IPS-NIHi7 (cell line): ENCODE data around the gene VAT1L.

Experiments used
- DNase-seq: peaks from one replicate; pipeline ENCODE4 v3.0.0; 2012; ENCODE audit warnings: mixed read lengths; ENCODE audit errors: extremely low spot score

The VAT1L gene, protein sequence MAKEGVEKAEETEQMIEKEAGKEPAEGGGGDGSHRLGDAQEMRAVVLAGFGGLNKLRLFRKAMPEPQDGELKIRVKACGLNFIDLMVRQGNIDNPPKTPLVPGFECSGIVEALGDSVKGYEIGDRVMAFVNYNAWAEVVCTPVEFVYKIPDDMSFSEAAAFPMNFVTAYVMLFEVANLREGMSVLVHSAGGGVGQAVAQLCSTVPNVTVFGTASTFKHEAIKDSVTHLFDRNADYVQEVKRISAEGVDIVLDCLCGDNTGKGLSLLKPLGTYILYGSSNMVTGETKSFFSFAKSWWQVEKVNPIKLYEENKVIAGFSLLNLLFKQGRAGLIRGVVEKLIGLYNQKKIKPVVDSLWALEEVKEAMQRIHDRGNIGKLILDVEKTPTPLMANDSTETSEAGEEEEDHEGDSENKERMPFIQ

DNA sequence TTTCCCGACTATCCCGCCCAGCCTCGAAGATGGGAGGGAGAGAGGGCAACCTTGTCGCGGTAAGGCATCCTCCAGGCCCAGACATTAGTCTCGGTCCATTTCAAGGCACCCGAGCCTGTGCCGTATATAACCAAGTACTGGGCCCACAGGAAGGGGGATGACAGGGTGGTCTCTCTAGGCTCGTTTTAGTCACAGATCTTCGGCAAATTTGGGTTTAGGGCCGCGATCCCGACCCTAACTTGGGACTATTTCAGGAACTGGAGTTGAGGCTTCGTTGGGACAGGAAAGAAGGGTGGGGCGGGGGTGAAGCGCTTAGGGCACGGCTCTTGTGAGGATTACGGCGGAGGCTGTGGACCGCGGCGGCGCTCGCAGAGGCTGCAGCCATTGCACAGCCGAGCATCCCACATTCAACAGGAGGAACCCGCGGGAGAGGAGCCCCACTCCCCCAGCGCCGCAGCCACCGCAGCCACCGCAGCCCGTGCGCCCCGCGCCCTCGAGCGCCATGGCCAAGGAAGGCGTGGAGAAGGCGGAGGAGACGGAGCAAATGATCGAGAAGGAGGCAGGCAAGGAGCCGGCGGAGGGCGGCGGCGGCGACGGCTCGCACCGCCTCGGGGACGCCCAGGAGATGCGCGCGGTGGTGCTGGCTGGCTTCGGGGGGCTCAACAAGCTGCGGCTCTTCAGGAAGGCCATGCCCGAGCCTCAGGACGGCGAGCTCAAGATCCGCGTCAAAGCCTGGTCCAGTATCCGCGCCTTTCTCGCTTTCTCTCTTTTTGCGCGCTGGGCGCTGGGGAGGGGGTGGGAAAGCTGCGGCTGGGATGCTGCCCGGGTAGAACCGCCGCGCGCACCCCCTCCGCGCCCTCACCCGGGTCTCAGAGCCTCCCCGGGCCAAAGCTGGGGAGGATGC is at the start of gene VAT1L:
Gene VAT1L, plus strand, starts transcription at position 384 of the 904 bp plus-strand sequence. Its CDS starts 119 bp downstream, at position 503.
- peak; percentile 70 for DNase-seq

DNA sequence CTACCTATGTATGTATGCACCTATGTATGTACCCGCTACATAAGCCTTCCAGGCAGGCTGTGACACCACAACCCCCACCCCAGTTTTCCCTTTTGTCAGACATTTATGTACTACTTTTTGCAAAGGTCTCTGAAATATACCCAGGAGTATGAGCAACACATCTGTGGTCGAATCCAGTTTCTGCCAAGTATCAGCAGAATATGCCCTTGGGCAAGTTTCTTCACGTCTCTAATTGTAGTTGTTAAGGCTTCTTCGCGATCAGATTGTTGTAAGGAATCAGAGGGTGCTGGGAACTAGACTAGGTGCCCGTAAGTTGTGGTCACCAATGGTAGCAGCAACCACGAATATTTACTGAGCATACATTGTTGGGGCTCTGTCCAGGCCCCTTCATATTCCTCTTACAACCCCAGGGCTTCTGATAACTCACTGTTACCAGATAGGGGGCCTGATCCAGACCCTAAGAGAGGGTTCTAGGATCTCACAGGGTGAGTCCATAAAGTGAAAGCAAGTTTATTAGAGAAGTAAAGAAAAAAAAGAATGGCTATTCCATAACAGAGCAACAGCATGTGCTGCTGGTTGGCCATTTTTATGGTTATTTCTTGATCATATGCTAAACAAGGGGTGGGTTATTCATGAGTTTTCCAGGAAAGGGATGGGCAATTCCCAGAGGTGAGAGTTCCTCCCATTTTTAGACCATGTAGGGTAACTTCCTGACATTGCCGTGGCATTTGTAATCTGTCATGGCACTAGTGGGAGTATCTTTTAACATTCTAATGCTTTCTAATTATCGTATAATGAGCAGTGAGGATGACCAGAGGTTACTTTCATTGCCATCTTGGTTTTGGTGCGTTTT is 49.4 kb upstream of the VAT1L start:
- no peak for DNase-seq

DNA sequence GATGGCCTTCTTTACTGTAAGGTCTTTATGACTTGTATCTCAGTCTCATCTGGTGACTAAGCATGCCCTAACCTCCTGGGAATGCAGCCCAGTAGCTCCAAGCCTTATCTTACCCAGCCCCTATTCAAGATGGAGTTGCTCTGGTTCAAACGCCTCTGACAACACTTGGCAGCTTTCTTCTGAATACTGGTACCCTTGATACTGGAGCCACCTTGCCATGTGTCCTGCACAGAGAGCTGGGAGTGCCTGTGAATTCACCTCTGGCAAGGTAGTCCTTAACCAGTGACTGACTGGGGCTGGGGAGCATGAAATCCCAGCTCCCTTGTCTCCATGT is 48.8 kb upstream of the VAT1L start:
- no peak for DNase-seq

DNA sequence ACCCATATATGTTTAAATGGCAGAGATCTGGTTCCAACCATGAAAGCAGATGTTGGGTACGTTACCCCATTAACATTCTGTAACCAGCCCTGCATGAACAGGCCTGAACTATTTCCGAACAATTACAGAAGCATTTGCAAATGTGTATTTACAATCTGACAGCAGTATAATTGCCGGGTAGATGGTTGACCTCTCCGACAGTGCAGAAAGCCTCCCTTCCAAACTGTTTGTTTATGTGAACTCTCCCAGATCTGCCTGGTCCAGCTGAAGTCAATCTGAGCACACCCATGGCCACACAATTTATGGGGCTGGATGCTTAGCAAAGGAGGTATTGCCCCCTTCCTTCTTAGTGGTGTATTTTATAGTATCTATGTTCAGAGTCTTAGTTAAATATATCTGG is 44.2 kb upstream of the VAT1L start:
- no peak for DNase-seq

DNA sequence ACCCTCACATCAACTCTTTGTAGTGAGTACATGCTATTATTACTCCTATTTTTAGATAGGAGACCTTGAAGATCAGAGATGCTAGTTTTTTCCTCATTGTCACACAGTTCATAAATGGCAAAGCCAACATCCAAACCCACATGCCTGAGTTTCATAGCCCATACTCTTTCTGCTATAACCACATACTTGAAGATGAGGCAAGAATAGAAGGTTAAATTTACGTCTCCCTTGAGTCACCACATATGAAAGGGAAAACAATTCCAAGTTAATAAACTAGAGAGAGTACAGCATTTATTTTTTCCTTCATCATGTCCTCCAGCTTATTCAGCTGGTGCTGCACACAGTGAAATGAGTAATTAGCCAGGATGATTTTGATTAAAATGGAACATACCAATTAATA is 42.4 kb upstream of the VAT1L start:
- no peak for DNase-seq

DNA sequence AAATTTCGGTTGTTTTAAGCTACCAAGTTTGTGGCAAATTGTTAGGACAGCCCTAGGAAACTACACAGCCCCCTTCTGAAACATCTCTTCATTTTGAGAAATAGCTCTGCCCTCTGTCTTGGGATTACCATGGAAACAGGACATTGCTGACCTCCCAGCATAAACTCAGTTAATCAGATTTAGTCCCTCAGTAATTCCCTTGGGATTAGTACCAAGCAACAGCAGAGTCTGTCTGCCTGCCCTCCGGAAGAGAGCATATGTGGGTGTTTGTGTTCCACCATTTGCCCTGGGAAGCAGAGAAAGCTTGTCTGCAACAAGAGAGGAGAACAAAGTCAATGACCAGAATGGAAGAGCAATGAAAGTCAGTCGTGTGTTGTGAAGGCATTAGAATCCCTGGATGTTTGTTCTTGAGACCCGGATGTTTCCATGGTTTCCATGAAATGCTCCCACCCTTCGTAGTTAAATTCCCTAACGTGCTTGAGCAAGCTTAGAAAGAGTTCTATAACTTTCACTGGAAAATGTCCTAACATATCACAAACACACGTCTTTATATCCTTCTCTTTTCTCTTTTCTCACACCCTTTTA is 39.9 kb upstream of the VAT1L start:
- no peak for DNase-seq

DNA sequence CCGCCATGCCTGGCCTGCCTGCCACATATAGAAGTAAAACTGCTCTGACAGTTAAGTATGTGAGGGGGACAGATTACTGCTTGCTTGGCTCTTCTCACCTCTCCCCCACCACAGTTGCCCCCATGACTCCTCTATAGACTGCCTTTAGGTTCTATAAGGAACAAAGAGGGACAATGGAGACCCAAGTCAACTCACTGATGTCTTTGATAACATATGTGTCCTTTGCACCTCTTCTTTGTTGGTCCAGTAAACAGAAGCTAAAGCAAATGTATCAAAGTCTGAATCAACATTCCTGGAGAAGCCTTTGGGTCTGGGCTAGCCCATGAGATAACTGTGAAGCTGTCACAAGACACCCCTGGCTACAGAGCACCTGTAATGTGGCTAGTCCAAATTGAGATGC is 38.9 kb upstream of the VAT1L start:
- DNase-seq, result no peak

DNA sequence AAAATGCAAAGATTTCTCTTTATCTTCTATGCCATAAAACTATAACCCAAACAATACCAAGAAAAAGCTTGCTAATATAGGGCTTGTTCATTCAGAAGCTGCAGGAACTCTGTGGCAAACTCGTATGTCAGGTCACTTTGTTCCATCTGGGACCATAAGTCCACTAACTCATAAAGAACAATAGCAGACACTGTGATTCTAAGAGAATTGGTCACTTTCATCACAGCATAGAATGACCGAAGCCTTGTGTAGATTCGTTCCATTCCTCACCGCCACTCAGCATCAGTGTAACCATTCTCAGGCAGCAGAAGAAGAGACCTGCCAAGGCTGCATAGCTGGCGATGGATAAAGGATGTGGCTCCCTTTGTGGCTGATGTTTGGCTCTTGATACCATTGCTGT is 30.3 kb upstream of the VAT1L start:
- DNase-seq, result no peak

DNA sequence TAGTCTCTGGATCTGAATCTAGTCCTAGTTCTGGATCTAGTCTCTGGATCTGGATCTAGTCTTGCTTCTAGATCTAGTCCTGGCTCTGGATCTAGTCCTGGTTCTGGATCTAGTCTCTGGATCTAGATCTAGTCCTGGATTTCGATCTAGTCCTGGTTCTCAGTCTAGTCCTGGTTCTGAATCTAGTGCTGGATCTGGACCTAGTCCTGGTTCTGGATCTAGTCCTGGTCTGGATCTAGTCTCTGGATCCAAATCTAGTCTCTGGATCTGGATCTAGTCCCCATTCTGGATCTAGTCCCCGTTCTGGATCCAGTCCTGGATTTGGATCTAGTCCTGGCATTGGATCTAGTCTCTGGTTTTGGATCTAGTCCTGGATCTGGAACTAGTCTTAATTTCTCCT is 29.9 kb upstream of the VAT1L start:
- DNase-seq, result no peak

DNA sequence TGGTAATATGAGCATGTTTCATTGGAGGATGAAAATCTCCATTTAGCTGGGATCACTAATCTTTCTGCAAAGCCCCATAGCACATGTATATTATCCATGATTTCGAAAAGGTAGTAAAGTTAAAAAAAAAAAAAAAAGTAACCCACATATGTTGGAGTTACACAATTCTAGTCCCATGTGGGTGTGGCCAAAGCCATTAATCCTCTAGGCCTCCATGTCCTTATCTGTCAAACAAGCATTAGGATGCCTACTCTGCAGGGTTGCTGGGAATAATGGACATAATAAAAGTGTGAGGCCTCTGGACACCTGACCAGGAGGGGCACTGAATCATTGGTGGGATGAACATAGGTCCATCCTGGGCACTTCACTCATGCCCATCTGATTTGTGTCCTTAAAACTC is 29.2 kb upstream of the VAT1L start:
- DNase-seq, result no peak

DNA sequence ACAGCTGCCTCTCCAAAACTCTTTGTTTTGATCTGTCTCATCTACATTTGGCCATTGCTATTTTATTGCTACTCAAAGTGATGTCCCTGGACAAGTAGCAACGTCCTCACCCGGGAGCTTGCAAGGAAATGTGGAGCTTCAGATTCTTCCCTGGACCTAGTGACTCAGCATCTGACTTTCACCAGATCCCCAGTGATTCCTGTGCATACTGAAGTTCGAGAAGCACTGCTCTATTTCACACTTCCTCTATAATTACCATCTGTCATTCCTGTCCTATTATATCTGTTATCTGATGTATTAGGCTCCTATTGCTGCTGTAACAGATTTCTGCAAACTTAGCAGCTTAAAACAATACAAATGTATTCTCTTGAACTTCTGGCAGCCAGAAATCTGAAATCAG is 28.5 kb upstream of the VAT1L start:
- no peak for DNase-seq

DNA sequence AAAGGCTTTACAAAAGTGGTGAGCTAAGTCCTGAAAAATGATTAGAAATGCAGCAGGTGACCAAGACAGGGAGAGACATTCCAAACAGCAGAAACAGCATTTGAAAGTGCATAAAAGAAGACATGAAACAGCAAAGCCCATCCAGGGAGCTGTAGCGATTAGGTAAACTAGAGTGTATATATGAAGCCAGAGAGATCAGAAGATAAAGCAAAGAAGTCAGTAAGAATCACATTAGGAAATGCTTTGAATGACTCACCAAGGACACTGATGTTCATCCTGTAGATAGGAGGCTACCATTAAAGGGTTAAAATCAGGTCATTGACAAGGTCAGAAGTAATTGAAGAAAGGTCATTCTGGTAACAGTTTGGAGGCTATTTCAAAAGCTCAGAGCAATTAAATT is 27.6 kb upstream of the VAT1L start:
- no peak for DNase-seq

DNA sequence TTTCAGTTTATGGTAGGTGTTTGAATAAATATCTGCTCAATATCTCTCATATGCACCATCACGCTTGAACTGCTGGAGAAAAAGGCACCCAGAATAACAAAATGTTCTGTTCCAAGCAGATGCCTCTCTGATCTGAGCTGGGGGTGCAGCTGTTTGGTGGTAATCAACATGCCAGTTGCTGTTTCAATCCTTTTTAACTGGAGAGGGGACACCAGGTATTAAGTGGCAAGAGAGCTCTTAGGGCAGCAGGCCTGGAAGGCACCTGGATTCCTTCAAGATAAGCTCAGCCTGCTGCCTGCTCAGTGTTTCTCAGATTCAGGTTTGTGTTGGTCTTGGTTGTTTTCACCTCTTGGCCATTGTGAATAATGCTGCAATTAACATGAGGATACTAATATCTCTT is 27.2 kb upstream of the VAT1L start:
- peak; percentile 25 for DNase-seq

DNA sequence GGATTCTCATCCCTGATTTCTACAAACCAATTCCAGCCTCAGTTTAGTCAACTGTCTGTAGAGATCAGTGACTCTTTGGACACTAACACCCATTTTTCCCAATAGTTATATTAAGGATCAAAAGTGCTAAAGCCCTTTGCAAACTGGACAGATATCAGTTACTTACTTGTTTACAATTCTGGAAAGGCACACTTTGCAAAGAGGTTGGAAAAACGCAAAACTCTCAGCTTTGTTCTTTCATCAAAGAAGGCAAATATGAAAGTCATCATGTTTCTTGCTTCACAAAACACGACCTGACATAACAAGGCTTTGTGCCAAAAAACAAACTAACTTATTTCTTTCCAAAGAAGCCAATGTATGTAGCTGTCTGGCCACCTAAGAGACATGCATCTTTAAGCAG is 26.1 kb upstream of the VAT1L start:
- no peak for DNase-seq

DNA sequence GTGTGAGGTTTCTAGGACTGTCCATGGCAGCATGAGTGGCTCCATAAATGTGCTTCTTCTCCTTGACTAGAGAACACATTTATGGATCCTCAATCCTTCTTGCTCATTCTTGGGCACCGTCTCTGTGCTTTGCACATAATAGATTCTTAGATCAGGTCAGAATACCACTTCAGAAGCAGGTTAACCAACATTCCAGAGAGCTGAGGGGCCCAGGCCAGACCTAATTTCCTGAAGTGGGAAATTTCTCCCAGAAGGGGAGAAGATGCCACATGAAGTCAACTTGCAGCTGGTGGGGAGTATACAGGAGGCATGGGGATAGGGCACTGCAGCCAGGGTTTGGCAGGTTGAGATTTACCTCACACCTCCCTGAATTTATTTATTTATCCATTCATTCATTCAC is 24.4 kb upstream of the VAT1L start:
- no peak for DNase-seq

DNA sequence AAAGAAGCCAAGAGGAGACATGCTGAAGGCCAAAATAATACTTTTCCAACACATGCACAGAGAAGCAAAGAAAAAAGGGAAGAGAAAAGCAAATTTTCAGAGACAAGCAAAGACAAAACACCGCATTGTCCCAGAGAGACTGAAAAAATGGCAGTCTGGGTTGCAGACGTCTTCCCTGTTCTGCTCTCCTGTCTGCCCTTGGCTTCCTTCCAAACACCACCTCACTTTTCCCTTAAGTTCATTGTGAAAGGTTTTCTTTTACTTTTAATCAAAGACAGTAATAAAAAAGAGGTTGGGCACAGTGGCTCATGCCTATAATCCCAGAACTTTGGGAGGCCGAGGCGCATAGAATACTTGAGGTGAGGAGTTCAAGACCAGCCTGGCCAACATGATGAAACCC is 21.2 kb upstream of the VAT1L start:
- DNase-seq, result no peak

DNA sequence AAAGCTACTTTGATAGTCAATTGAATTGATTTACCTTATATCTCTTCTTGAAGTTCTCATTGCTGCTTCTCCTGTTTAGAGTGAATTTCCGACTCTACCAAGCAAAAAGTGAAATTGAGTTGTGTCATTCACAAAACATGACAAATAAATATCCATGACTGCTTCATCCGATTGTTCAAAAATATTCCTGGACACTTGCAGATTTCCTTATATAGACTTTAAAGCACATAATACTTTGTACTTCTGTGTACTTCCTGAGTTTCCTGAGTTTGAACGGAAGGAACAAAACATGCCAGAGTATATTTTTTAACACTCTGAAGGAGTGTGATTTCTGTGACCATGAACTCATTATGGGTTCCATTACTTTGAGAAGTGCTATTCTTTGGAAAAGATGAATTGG is 20.5 kb upstream of the VAT1L start:
- DNase-seq, result no peak

DNA sequence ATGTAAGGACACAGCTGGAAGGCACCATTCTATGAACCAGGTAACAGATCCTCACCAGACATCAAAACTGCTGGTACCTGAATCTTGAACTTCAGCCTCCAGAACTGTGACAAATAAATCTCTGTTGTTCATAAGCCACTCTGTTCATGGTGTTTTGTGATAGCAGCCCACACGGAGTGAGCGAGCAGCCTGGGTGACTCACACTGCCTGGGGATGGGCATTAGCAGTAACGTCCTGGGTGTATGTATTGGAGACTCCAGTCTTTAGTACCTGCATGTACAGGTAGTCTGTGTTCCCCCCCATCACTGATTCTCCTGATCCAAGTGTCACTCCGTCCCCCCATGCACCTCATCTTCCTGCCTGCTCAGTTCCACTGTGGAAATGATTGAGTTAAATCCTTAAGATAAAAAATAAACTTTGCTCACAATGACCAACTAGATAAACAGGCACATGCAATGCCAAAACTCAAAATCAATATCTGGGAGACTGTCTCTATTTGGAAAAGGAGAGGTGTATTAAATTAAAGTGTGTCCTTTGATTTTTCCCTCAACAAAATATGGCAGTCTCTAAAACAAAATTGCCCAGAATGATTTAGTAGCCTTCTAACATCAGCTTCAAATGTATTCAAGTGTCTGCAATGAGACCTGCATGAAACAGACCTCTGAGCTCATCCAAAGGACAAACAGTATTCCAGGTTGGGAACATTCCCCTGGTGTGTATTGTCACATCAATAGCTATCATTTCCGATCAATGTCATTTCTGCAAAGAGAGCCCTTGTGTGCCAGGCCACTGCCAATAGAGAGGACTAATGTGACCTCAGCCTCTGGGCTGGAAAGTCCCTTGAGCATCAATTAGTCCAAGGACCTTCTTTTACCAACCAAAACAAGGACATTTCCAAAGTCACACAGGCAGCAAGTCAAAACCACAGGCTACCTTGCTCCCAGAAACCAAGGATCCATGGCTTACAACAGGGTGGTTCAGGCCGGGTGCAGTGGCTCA is 12.2 kb upstream of the VAT1L start:
- DNase-seq, result no peak

DNA sequence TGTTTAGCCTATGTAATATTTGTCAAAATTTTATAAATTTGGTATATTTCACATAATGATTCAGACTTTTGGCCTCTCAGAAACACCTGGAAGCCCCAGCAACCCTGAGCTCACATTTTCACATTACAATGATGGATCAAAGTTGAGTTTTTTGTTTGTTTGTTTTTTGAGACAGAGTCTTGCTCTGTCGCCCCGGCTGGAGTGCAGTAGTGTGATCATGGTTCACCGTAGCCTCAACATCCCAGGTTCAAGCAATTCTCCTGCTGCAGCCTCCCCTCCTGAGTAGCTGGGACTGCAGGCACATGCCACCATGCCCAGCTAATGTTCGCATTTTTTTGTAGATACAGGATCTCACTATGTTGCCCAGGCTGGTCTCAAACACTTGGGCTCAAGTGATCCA is 10.6 kb upstream of the VAT1L start:
- DNase-seq, result no peak

DNA sequence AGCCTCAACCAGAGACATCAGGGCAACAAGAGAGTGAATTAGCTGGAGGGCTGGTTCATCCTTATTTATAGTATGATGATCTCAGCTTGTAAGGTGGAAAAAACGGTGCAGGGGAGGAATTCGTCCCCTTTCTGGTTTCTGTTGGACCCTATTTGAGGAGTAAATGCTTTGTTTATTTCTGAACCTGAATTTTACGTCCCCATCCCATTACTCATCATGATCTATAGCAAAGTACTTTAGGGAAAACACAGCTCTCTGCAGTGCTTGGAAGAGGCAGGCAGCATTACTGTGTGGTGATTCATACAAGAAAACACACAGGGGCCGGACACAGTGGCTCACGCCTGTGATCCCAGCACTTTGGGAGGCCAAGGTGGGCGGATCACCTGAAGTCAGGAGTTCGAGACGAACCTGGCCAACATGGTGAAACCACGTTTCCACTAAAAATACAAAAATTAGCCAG is 8.0 kb upstream of the VAT1L start:
- peak; percentile 22 for DNase-seq
